ENCODE data around the gene MTNR1A.
A peak's percentile ranks its signal among the peaks of the same experiment; 100 is the strongest.

Gene MTNR1A

DNA sequence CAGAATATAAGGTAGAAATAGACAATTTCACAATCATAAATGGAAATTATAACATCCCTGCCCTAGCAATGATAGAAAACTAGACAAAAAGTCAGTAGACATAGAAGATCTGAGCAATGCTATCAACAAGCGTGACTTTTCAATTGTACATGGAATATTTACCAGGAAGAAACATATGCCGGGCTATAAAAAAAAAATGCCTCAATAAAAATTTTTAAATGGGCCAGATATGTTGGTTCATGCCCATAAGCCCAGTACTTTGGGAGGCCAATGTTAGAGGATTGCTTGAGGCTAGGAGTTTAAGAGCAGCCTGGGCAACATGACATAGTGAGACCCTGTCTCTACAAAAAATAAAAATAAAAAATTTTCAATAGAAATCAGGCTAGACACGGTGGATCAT is 5.3 kb upstream of the MTNR1A start:
- CTCF ChIA-PET = no interaction called here

DNA sequence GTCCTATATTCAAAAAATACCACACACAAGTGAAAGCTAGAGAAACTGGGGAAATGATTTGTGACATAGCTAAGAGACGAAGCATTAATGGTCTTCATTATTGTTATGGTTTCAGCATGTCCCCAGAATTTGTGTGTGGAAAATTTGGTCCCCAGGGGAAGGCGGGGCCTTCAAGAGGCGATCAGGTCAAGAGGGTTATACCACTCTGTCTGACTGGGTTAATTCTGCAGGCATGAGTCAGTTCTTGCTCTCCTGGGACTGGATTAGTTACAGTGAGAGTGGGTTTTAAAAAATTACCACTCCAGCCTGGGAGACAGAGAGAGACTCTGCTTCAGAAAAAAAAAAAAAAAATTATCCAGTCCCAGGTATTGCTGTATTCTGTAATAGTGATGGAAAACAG is 2.1 kb upstream of the MTNR1A start:
- POLR2A ChIA-PET = no interaction called here
- DNase-seq (ENCODE audit: extremely low spot score) = no peak
- TF ChIP-seq ZNF384 (IDR thresholded peaks at IDR 0.05) = no peak
- no peak for TF ChIP-seq TARDBP (IDR thresholded peaks at IDR 0.05)
- TF ChIP-seq FOXK2 (IDR thresholded peaks at IDR 0.05) = no peak
- TF ChIP-seq SUZ12 (IDR thresholded peaks at IDR 0.05) = no peak
- CTCF ChIA-PET = interaction anchor here (0.7 to 2.3 kb wide), 3 partner anchors 12 to 191 kb away, joined by 3 to 11 read pairs (median 6); no protein-coding TSS in a partner anchor

More for the DNA sequence above, 5.3 kb upstream of the MTNR1A start:
- TF ChIP-seq SP1 (IDR thresholded peaks at IDR 0.05) = no peak
- DNase-seq (ENCODE audit: extremely low spot score) = no peak
- POLR2A ChIA-PET = no interaction called here

DNA sequence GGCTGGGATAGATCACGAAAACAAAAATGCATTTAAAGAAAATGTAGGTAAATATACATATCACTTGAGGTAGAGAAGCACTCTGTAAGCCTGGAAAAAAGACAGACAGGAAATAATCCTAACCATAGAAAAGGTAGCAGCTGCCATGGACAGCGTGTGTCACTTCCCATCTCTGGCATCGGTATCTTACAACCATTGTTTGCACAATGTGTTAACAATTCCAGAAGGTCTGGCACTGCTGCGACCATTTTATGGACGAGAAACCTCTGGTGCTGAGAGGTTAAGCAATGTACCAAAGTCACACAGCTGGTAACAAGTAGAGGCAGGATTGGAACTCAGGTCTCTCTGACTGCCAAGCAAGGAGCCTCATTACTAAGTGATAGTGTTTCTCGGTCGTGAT is 1.7 kb upstream of the MTNR1A start:
- POLR2A ChIA-PET = no interaction called here
- TF ChIP-seq ZNF384 (IDR thresholded peaks at IDR 0.05) = no peak
- no peak for TF ChIP-seq TARDBP (IDR thresholded peaks at IDR 0.05)
- no peak for TF ChIP-seq SP1 (IDR thresholded peaks at IDR 0.05)
- no peak for TF ChIP-seq FOXK2 (IDR thresholded peaks at IDR 0.05)
- TF ChIP-seq HDGF (IDR thresholded peaks at IDR 0.05; ENCODE audit: borderline replicate concordance) = no peak
- TF ChIP-seq LEF1 (IDR thresholded peaks at IDR 0.05; ENCODE audit: borderline replicate concordance) = no peak
- no peak for TF ChIP-seq CTBP1 (IDR thresholded peaks at IDR 0.05; ENCODE audit: borderline replicate concordance)
- no peak for TF ChIP-seq L3MBTL2 (conservative IDR thresholded peaks at IDR 0.05)
- TF ChIP-seq, protein P1, sequence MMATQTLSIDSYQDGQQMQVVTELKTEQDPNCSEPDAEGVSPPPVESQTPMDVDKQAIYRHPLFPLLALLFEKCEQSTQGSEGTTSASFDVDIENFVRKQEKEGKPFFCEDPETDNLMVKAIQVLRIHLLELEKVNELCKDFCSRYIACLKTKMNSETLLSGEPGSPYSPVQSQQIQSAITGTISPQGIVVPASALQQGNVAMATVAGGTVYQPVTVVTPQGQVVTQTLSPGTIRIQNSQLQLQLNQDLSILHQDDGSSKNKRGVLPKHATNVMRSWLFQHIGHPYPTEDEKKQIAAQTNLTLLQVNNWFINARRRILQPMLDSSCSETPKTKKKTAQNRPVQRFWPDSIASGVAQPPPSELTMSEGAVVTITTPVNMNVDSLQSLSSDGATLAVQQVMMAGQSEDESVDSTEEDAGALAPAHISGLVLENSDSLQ (IDR thresholded peaks at IDR 0.05) = no peak
- TF ChIP-seq ARNT (IDR thresholded peaks at IDR 0.05) = no peak
- TF ChIP-seq FOXM1 (IDR thresholded peaks at IDR 0.05; ENCODE audit: borderline replicate concordance) = no peak
- TF ChIP-seq NFRKB (IDR thresholded peaks at IDR 0.05) = no peak
- no peak for TF ChIP-seq FOXA1 (IDR thresholded peaks at IDR 0.05)
- TF ChIP-seq BHLHE40 (IDR thresholded peaks at IDR 0.05; ENCODE audit: borderline replicate concordance) = no peak
- no peak for TF ChIP-seq SUZ12 (IDR thresholded peaks at IDR 0.05)
- TF ChIP-seq ELF4 (IDR thresholded peaks at IDR 0.05) = no peak
- CTCF ChIA-PET = interaction anchor here (0.7 to 2.3 kb wide), 2 partner anchors 30 to 191 kb away, joined by 3 to 11 read pairs; no protein-coding TSS in a partner anchor
- DNase-seq (ENCODE audit: extremely low spot score) = no peak

DNA sequence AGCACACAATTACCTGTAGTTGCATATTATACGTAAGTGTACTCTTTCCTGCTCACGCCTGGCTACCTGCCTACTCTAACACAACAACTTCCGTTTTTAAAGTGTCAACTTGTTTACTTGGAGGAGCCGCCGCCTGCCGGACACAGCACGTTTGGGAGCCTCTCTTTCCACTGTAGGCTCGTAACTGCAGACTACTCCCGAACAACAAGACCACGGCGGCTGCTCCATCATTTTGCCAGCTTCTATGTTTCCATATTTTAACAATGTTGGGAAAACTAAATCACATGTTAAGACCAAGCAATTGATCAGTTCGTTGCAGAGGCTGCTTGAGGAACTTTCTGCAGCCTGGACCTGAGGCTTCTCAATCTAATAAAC is 841 bp downstream of the MTNR1A start:
- peak; percentile 19 for DNase-seq (ENCODE audit: extremely low spot score)
- no peak for TF ChIP-seq ELF4 (IDR thresholded peaks at IDR 0.05)
- TF ChIP-seq L3MBTL2 (conservative IDR thresholded peaks at IDR 0.05) = no peak
- ChIA-PET CTCF (interaction anchor here (0.9 to 1.8 kb wide), 4 partner anchors 33 to 256 kb away, joined by 3 to 6 read pairs (median 4); no protein-coding TSS in a partner anchor), POLR2A (no interaction called here)

DNA sequence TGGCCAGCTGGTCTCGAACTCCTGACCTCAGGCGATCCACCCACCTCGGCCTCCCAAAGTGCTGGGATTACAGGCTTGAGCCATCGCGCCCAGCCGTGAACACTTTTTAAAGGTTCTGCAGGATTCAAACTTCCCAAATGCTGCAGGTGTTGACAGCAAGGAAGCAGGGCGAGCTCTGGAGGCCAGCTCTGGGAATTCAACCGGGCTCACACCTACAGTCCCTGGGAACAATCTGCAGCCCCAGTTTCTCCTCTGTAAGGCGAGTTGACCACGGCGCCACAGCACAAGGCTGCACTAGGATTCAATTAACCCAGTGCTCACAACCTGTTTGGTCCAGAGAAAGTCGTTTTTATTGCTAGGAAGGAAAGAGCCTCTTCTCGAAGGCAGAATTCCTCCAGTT is 1.6 kb downstream of the MTNR1A start:
- DNase-seq (ENCODE audit: extremely low spot score) = no peak
- CTCF ChIA-PET = interaction anchor here (1.8 kb wide), 1 partner anchor 33 kb away, joined by 6 read pairs; no protein-coding TSS in a partner anchor
- POLR2A ChIA-PET = no interaction called here
- TF ChIP-seq BHLHE40 (IDR thresholded peaks at IDR 0.05; ENCODE audit: borderline replicate concordance) = no peak
- no peak for TF ChIP-seq LEF1 (IDR thresholded peaks at IDR 0.05; ENCODE audit: borderline replicate concordance)
- no peak for TF ChIP-seq FOXA1 (IDR thresholded peaks at IDR 0.05)
- no peak for TF ChIP-seq ARNT (IDR thresholded peaks at IDR 0.05)
- no peak for TF ChIP-seq FOXK2 (IDR thresholded peaks at IDR 0.05)
- no peak for TF ChIP-seq SP1 (IDR thresholded peaks at IDR 0.05)
- TF ChIP-seq, protein P1 (IDR thresholded peaks at IDR 0.05) = no peak
- TF ChIP-seq HDGF (IDR thresholded peaks at IDR 0.05; ENCODE audit: borderline replicate concordance) = no peak
- no peak for TF ChIP-seq FOXM1 (IDR thresholded peaks at IDR 0.05; ENCODE audit: borderline replicate concordance)
- no peak for TF ChIP-seq ZNF384 (IDR thresholded peaks at IDR 0.05)
- no peak for TF ChIP-seq SUZ12 (IDR thresholded peaks at IDR 0.05)
- no peak for TF ChIP-seq NFRKB (IDR thresholded peaks at IDR 0.05)
- TF ChIP-seq L3MBTL2 (conservative IDR thresholded peaks at IDR 0.05) = no peak
- TF ChIP-seq ELF4 (IDR thresholded peaks at IDR 0.05) = no peak
- TF ChIP-seq CTBP1 (IDR thresholded peaks at IDR 0.05; ENCODE audit: borderline replicate concordance) = no peak
- TF ChIP-seq TARDBP (IDR thresholded peaks at IDR 0.05) = no peak

DNA sequence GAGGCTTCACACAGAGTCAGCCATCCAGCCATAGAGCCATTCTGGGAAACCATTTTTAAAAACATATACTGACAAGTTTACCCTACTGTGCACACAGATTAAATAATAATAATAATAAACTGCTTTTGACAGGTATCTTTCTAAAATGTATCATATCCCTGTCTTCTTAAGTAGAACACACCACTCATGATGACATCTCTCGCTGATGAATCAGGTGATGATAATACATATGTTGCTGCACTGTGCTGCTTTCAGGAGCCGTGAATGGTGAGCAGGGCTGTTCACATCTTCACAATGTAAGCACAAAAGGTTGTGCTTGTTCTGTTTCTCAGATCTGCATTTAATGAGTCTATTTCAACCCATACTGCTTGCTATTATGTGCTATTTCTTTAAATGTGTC is 3.5 kb downstream of the MTNR1A start:
- TF ChIP-seq TARDBP (IDR thresholded peaks at IDR 0.05) (no peak), BHLHE40 (IDR thresholded peaks at IDR 0.05; ENCODE audit: borderline replicate concordance) (no peak), NFRKB (IDR thresholded peaks at IDR 0.05) (no peak), SUZ12 (IDR thresholded peaks at IDR 0.05) (no peak), ARNT (IDR thresholded peaks at IDR 0.05) (no peak), ZNF384 (IDR thresholded peaks at IDR 0.05) (no peak), LEF1 (IDR thresholded peaks at IDR 0.05; ENCODE audit: borderline replicate concordance) (no peak), FOXA1 (IDR thresholded peaks at IDR 0.05) (no peak), L3MBTL2 (conservative IDR thresholded peaks at IDR 0.05) (no peak), FOXM1 (IDR thresholded peaks at IDR 0.05; ENCODE audit: borderline replicate concordance) (no peak), SP1 (IDR thresholded peaks at IDR 0.05) (no peak), CTBP1 (IDR thresholded peaks at IDR 0.05; ENCODE audit: borderline replicate concordance) (no peak), FOXK2 (IDR thresholded peaks at IDR 0.05) (no peak), HDGF (IDR thresholded peaks at IDR 0.05; ENCODE audit: borderline replicate concordance) (no peak), ELF4 (IDR thresholded peaks at IDR 0.05) (no peak)
- TF ChIP-seq, protein P1 (IDR thresholded peaks at IDR 0.05) = no peak
- ChIA-PET POLR2A (no interaction called here), CTCF (no interaction called here)
- DNase-seq (ENCODE audit: extremely low spot score) = no peak

DNA sequence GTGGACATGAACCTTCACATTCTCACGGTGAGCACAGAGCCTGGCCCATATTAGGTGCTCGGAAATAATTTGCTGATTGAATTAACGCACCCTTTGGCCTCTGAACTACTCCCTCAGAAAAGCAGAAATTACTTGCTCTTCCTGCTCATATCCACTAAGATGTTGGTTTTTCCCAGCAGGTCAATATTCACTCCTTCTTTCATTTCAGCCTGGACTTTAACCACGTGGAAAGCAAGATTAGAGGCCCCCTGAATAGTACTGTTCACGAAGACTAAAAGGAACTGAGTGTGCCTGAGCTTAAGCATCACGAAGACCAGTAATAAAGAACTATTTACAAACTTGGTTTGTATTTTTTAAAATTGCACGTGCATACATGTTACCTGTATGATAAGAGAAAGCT is 9.9 kb downstream of the MTNR1A start:
- ChIA-PET POLR2A (no interaction called here), CTCF (no interaction called here)
- DNase-seq (ENCODE audit: extremely low spot score) = no peak
- TF ChIP-seq NFRKB (IDR thresholded peaks at IDR 0.05) (no peak), SUZ12 (IDR thresholded peaks at IDR 0.05) (no peak), BHLHE40 (IDR thresholded peaks at IDR 0.05; ENCODE audit: borderline replicate concordance) (no peak), FOXA1 (IDR thresholded peaks at IDR 0.05) (no peak)

Measured in HEK293T (cell line).